HAP-1 (cell line): ENCODE measurements around the gene MINK1.

Experiments
- DNase-seq, 2 experiments: peaks; one replicate each; pipeline ENCODE4 v3.0.0-alpha.2; 2016 to 2020; ENCODE audit warnings: low spot score in 2 of 2
- H3K27me3 ChIP-seq: fragments of 250-450 bp; sonication (Bioruptor Pico); 2 replicates; pipeline ENCODE4 v1.5.1; 2020; ENCODE audit warnings: low read depth, mild to moderate bottlenecking, moderate library complexity
- H3K36me3 ChIP-seq: fragments of 250-450 bp; sonication (Bioruptor Pico); replicated peaks from 2 replicates; pipeline ENCODE4 v1.5.1; 2020; ENCODE audit warnings: mild to moderate bottlenecking
- H3K4me1 ChIP-seq: fragments of 250-450 bp; sonication (Bioruptor Pico); 2 replicates; pipeline ENCODE4 v1.5.1; 2020; ENCODE audit warnings: mild to moderate bottlenecking
- H3K4me3 ChIP-seq: fragments of 250-450 bp; sonication (Bioruptor Pico); 2 replicates; pipeline ENCODE4 v1.5.1; 2020; ENCODE audit warnings: mild to moderate bottlenecking, moderate library complexity
- H3K9me3 ChIP-seq: fragments of 250-450 bp; sonication (Bioruptor Pico); 2 replicates; pipeline ENCODE4 v1.5.1; 2020; ENCODE audit warnings: mild to moderate bottlenecking, moderate library complexity
- in situ Hi-C: fragments of 300-500 bp; cut with MboI; formaldehyde crosslinking; loops from 3 replicates; pipeline ENCODE4 v1.14.3; 2020; ENCODE audit warnings: low sequenced_read_pairs, inconsistent platforms, mixed read lengths

The MINK1 gene

GRCh38 chr17:4802228-4802627 is 30.9 kb upstream of the MINK1 start, which contains the start of gene C17orf114:
Gene C17orf114 (minus strand): TSS chr17:4802328.
- in situ Hi-C loops: no loop called here
- Histone ChIP-seq H3K4me1 (no peaks in the 10 kb centered on the region; the same call in none of the 2 replicates), H3K27me3 (no peaks in the 10 kb centered on the region), H3K36me3 (peaks cover 17% of the 10 kb centered on the region), H3K4me3 (no peak within 1 kb of the TSS), H3K9me3 (no peaks in the 10 kb centered on the region)
- no peak for DNase-seq

- in situ Hi-C loops: no loop called here
- Histone ChIP-seq H3K9me3 (no peaks in the 10 kb centered on the region), H3K4me3 (peak overlapping the region; percentile 44), H3K4me1 (no peaks in the 10 kb centered on the region), H3K27me3 (no peaks in the 10 kb centered on the region), H3K36me3 (peaks cover 17% of the 10 kb centered on the region)
- peak; percentile 51 to 65 for DNase-seq
Measured at GRCh38 chr17:4806456-4806776, 26.7 kb upstream of the MINK1 start.

GRCh38 chr17:4806777-4807604 is 26.1 kb upstream of the MINK1 start, which contains the start of gene PLD2:
Gene PLD2 (plus strand): TSS chr17:4807152. CDS start chr17:4807773, 621 bp downstream.
- Histone ChIP-seq H3K4me1 (no peaks in the 10 kb centered on the region), H3K36me3 (peaks cover 17% of the 10 kb centered on the region), H3K27me3 (no peaks in the 10 kb centered on the region), H3K9me3 (no peaks in the 10 kb centered on the region), H3K4me3 (peak within 1 kb of the TSS; percentile 77)
- in situ Hi-C loops: no loop called here
- peak; percentile 81 to 95 for DNase-seq

- DNase-seq: no peak
- Histone ChIP-seq H3K36me3 (peaks cover 17% of the 10 kb centered on the region), H3K4me1 (no peaks in the 10 kb centered on the region), H3K4me3 (peak overlapping the region; percentile 77), H3K9me3 (no peaks in the 10 kb centered on the region), H3K27me3 (no peaks in the 10 kb centered on the region)
- in situ Hi-C loops: no loop called here
Measured at GRCh38 chr17:4807605-4808377, 25.3 kb upstream of the MINK1 start.

- no peak for DNase-seq
- H3K4me1 ChIP-seq: no peaks in the 10 kb centered on the region
- in situ Hi-C loops: no loop called here
- H3K27me3 ChIP-seq: no peaks in the 10 kb centered on the region
- H3K36me3 ChIP-seq: peaks cover 17% of the 10 kb centered on the region
- H3K4me3 ChIP-seq: no peak overlapping the region
- H3K9me3 ChIP-seq: no peaks in the 10 kb centered on the region
Measured at GRCh38 chr17:4808378-4808767, 24.8 kb upstream of the MINK1 start.

- no peaks in the 10 kb centered on the region for H3K9me3 ChIP-seq
- in situ Hi-C loops: no loop called here
- no peak overlapping the region for H3K4me3 ChIP-seq
- DNase-seq: no peak
- H3K27me3 ChIP-seq: no peaks in the 10 kb centered on the region
- H3K36me3 ChIP-seq: peaks cover 22% of the 10 kb centered on the region
- no peaks in the 10 kb centered on the region for H3K4me1 ChIP-seq
Measured at GRCh38 chr17:4810696-4811290, 22.3 kb upstream of the MINK1 start.

GRCh38 chr17:4811471-4811870 is 21.7 kb upstream of the MINK1 start:
- peaks cover 26% of the 10 kb centered on the region for H3K36me3 ChIP-seq
- in situ Hi-C loops: no loop called here

GRCh38 chr17:4812690-4813089 is 20.4 kb upstream of the MINK1 start:
- no peaks in the 10 kb centered on the region for H3K4me1 ChIP-seq
- no peak for DNase-seq
- in situ Hi-C loops: no loop called here
- no peaks in the 10 kb centered on the region for H3K9me3 ChIP-seq
- H3K27me3 ChIP-seq: no peaks in the 10 kb centered on the region
- H3K36me3 ChIP-seq: peaks cover 34% of the 10 kb centered on the region
- H3K4me3 ChIP-seq: no peak overlapping the region

More at GRCh38 chr17:4811471-4811870, 21.7 kb upstream of the MINK1 start:
- Histone ChIP-seq H3K4me1 (no peaks in the 10 kb centered on the region), H3K27me3 (no peaks in the 10 kb centered on the region), H3K4me3 (no peak overlapping the region), H3K9me3 (no peaks in the 10 kb centered on the region)
- DNase-seq: no peak

- no peaks in the 10 kb centered on the region for H3K9me3 ChIP-seq
- no peaks in the 10 kb centered on the region for H3K27me3 ChIP-seq
- H3K4me3 ChIP-seq: no peak overlapping the region
- in situ Hi-C loops: no loop called here
- no peak for DNase-seq
- peaks cover 25% of the 10 kb centered on the region for H3K36me3 ChIP-seq
- no peaks in the 10 kb centered on the region for H3K4me1 ChIP-seq
Measured at GRCh38 chr17:4815043-4815675, 18.0 kb upstream of the MINK1 start.

GRCh38 chr17:4816826-4817225 is 16.3 kb upstream of the MINK1 start:
- no peak for DNase-seq
- H3K4me3 ChIP-seq: no peak overlapping the region
- no peaks in the 10 kb centered on the region for H3K27me3 ChIP-seq
- peaks cover 16% of the 10 kb centered on the region for H3K36me3 ChIP-seq
- no peaks in the 10 kb centered on the region for H3K9me3 ChIP-seq
- in situ Hi-C loops: no loop called here
- no peaks in the 10 kb centered on the region for H3K4me1 ChIP-seq

- peak in 1 of 2 experiments; percentile 31 for DNase-seq
- Histone ChIP-seq H3K9me3 (no peaks in the 10 kb centered on the region), H3K36me3 (peaks cover 16% of the 10 kb centered on the region), H3K4me1 (no peaks in the 10 kb centered on the region), H3K27me3 (no peaks in the 10 kb centered on the region), H3K4me3 (no peak overlapping the region)
- in situ Hi-C loops: no loop called here
Measured at GRCh38 chr17:4818276-4818675, 14.9 kb upstream of the MINK1 start.

- no peak for DNase-seq
- H3K4me1 ChIP-seq: no peaks in the 10 kb centered on the region
- H3K27me3 ChIP-seq: no peaks in the 10 kb centered on the region
- no peaks in the 10 kb centered on the region for H3K9me3 ChIP-seq
- H3K4me3 ChIP-seq: no peak overlapping the region
- in situ Hi-C loops: no loop called here
- H3K36me3 ChIP-seq: no peaks in the 10 kb centered on the region; the same call in 1 of the 2 replicates
Measured at GRCh38 chr17:4822835-4823234, 10.3 kb upstream of the MINK1 start.

GRCh38 chr17:4823373-4824089 is 9.6 kb upstream of the MINK1 start:
- Histone ChIP-seq H3K27me3 (no peaks in the 10 kb centered on the region), H3K9me3 (no peaks in the 10 kb centered on the region), H3K36me3 (no peaks in the 10 kb centered on the region), H3K4me3 (no peak overlapping the region), H3K4me1 (no peaks in the 10 kb centered on the region)
- in situ Hi-C loops: no loop called here
- DNase-seq: no peak
